ENCODE measurements around the gene CEP104.

Gene CEP104

GRCh38 chr1:3904006-3904842 lies 47.2 kb upstream of the CEP104 start:
- Histone ChIP-seq H3K4me3 (replicated peaks; ENCODE audit: insufficient read depth, low read length) (no peak overlapping the region), H3K27ac (replicated peaks) (no peak overlapping the region)
- no peak for TF ChIP-seq POLR2AphosphoS5 (IDR thresholded peaks at IDR 0.05; ENCODE audit: low read depth)
- no peak for TF ChIP-seq GABPA (IDR thresholded peaks at IDR 0.05; ENCODE audit: low read depth)
- no peak for TF ChIP-seq SPI1 (IDR thresholded peaks at IDR 0.05; ENCODE audit: borderline replicate concordance, low read depth)
- no peak for TF ChIP-seq CTCF (IDR thresholded peaks at IDR 0.05; ENCODE audit: insufficient read depth, low read length)

DNA sequence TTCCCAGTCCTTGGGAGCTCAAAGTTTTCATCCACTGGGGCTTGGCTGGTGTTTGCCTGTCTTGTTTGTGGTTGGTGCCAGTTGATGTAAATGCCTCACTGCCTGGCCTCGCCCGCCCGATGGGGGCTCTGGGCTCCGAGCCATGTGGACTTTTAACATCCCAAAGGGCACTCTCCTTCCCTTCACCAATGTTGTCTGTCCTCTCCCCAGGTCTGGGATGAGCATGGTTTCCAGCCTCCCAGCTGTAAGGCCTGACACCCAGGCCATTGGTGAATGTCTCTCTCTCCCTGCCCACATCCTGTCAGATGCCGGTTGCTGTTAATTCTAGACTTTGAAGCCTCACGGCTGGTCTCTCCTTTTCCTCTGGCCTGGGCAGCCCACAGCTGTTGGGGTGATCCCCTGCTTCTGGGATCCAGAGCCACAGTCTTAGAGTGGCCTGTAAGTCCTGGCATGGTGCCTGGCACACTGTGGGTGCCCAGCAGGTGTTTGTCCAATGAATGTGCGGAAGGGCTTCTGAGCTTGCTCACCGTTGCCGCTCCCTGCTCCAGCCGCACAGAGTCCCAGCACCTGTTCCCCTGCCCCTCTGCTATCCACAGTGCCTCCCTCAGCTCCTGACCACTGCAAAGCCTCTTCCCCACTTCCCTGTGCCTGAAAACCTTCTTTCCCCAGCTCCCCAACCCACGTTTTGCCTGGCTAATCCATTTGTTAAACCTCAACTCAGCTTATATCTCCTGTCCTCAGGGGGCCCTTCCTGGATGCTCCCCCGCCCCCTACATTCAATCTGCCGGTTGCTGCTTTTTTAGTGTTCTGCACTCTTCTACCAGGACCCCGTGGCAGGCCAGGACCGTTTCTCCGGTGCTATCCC lies 46.4 kb upstream of the CEP104 start:
- DNase-seq (ENCODE audit: low read depth in 1 of 2, low spot score in 1 of 2) = no peak
- H3K4me3 ChIP-seq (replicated peaks; ENCODE audit: insufficient read depth, low read length) = no peak overlapping the region
- no peaks in the 10 kb centered on the region for H3K27me3 ChIP-seq (ENCODE audit: insufficient read depth, poor library complexity, severe bottlenecking)
- H3K27ac ChIP-seq (replicated peaks) = no peak overlapping the region
- TF ChIP-seq POLR2AphosphoS5 (IDR thresholded peaks at IDR 0.05; ENCODE audit: low read depth) = no peak
- TF ChIP-seq GABPA (IDR thresholded peaks at IDR 0.05; ENCODE audit: low read depth) = no peak
- TF ChIP-seq SPI1 (IDR thresholded peaks at IDR 0.05; ENCODE audit: borderline replicate concordance, low read depth) = no peak
- no peak for TF ChIP-seq CTCF (IDR thresholded peaks at IDR 0.05; ENCODE audit: insufficient read depth, low read length)
- TF ChIP-seq, protein P1, sequence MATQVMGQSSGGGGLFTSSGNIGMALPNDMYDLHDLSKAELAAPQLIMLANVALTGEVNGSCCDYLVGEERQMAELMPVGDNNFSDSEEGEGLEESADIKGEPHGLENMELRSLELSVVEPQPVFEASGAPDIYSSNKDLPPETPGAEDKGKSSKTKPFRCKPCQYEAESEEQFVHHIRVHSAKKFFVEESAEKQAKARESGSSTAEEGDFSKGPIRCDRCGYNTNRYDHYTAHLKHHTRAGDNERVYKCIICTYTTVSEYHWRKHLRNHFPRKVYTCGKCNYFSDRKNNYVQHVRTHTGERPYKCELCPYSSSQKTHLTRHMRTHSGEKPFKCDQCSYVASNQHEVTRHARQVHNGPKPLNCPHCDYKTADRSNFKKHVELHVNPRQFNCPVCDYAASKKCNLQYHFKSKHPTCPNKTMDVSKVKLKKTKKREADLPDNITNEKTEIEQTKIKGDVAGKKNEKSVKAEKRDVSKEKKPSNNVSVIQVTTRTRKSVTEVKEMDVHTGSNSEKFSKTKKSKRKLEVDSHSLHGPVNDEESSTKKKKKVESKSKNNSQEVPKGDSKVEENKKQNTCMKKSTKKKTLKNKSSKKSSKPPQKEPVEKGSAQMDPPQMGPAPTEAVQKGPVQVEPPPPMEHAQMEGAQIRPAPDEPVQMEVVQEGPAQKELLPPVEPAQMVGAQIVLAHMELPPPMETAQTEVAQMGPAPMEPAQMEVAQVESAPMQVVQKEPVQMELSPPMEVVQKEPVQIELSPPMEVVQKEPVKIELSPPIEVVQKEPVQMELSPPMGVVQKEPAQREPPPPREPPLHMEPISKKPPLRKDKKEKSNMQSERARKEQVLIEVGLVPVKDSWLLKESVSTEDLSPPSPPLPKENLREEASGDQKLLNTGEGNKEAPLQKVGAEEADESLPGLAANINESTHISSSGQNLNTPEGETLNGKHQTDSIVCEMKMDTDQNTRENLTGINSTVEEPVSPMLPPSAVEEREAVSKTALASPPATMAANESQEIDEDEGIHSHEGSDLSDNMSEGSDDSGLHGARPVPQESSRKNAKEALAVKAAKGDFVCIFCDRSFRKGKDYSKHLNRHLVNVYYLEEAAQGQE (IDR thresholded peaks at IDR 0.05; ENCODE audit: insufficient replicate concordance, low read depth) = no peak

More at GRCh38 chr1:3904006-3904842, 47.2 kb upstream of the CEP104 start:
- H3K27me3 ChIP-seq (ENCODE audit: insufficient read depth, poor library complexity, severe bottlenecking) = no peaks in the 10 kb centered on the region
- no peak for DNase-seq (ENCODE audit: low read depth in 1 of 2, low spot score in 1 of 2)

DNA sequence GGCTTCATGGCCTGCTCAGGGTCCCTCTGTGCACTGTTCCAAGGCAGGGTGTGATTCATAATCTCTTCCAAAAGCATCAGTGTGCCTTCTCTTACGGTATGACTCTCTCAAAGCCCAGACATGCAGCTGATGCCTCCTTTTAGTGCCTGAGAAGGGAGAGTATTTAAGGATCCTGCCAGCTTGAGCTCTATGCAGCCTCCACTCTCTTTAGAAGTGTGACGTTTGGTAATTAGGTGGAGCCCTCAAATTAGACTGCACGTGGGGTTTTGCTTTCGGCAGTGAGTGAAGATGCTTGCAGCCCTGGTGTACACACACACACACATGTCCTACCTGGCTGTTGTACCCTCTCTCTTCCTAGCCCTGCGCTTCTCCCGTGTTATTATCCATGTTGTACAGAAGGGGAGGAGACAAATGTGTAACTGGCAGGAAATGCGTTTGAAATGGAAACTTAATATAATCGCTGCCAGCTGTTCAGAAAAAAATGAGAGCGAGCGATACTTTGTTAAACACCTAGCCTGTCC lies 45.6 kb upstream of the CEP104 start:
- Histone ChIP-seq H3K4me3 (replicated peaks; ENCODE audit: insufficient read depth, low read length) (no peak overlapping the region), H3K27me3 (ENCODE audit: insufficient read depth, poor library complexity, severe bottlenecking) (no peaks in the 10 kb centered on the region), H3K27ac (replicated peaks) (no peak overlapping the region)
- TF ChIP-seq POLR2AphosphoS5 (IDR thresholded peaks at IDR 0.05; ENCODE audit: low read depth) = no peak
- TF ChIP-seq GABPA (IDR thresholded peaks at IDR 0.05; ENCODE audit: low read depth) = no peak
- no peak for TF ChIP-seq CTCF (IDR thresholded peaks at IDR 0.05; ENCODE audit: insufficient read depth, low read length)
- no peak for TF ChIP-seq SPI1 (IDR thresholded peaks at IDR 0.05; ENCODE audit: borderline replicate concordance, low read depth)
- TF ChIP-seq, protein P1 (IDR thresholded peaks at IDR 0.05; ENCODE audit: insufficient replicate concordance, low read depth) = no peak
- no peak for DNase-seq (ENCODE audit: low read depth in 1 of 2, low spot score in 1 of 2)

Data from HL-60 (cell line).